ENCODE measurements around the gene JAKMIP1.

- TF ChIP-seq CTCF (IDR thresholded peaks at IDR 0.05) (no peak), POLR2A (IDR thresholded peaks at IDR 0.05) (no peak)
These were observed 1.3 kb upstream of the JAKMIP1 start for GRCh38 chr4:6201580-6202091.

All from body of pancreas (tissue), 4 donors.